Activated CD8-positive, alpha-beta memory T cell treated with anti-CD3 and anti-CD28 coated beads, Interleukin-2, amount 50 U/mL, for 24 hours (primary cell): ENCODE data around the gene MUC7.
"Not testable (repeated sequence)": the region's sequence is repeated elsewhere in the genome, so short reads cannot be mapped to it uniquely, and the experiment has no call there.

Experiments used
- DNase-seq: peaks from one replicate; pipeline ENCODE4 v3.0.0-alpha.2; 2020; ENCODE audit errors: extremely low read depth

MUC7 gene

DNA sequence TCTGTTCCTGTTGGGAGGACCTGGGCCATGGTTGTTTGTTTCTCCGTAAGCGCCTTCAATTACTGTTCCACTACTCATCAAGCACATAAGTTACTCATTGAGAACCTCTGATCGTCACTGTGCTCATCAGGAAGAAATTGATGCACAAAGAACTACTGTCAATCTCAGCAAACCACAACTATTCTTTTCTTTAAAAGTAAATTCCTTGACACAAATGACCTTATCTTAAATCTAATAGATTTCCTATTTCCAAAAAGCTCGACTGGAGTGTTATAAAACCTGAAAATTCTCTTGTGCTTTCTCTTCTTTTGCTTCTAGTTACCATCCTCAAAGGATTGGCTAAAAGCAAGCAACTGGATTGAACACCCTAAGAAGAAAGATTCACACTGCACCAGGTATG, at the start of gene MUC7:
Gene MUC7, plus strand, starts transcription at position 301 of the 400 bp plus-strand sequence. CDS start 1,825 bp downstream, outside the sequence.
- DNase-seq, result no peak

DNA sequence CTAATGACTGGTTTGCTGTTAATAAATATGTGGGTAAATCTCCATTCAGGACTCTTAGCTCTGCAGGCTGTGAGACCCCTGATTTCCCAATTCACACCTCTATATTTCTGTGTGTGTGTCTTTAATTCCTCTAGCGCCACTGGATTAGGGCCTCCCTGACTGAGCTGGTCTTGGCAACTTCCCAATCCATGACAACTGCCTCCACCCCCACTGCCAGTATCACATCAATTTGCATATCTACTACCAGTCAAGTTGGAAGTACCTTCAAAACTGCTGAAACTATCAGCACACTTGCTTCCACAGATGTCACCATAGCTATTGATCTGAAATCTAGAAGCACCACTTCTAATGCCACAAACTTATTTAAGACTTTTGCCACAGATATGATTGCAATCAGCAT, 46.7 kb upstream of the MUC7 start:
- DNase-seq, result no peak

DNA sequence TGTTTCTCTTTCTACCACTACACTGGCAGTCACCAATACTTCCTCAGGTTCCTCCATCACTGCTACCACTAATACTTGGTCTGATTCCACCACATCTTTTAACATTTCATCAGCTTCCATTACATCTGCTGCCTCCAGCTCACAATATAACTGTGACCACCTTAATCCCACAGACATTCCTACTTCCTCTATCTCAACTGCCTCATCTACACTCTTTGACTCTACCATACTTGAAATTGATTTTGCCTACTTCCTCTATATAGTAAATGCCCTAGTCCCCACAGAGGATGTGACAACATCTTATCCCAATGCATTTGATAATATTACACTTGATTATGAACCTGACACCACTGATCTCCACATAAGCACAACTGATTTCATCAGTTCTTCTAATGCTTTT, 45.2 kb upstream of the MUC7 start:
- DNase-seq, result no peak

DNA sequence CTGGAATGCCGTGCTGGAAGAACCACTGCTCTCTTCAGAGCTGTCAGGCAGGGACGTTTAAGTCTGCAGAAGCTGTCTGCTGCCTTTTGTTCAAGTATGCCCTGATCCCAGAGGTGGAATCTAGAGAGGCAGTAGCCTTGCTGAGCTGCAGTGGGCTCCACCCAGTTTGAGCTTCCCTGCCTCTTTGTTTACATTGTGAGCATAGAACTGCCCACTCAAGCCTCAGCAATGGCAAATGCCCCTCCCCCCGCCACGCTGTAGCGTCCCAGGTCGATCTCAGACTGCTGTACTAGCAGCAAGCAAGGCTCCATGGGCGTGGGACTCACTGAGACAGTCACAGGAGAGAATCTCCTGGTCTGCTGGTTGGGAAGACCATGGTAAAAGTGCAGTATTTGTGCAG, 34.8 kb upstream of the MUC7 start:
- no peak for DNase-seq

DNA sequence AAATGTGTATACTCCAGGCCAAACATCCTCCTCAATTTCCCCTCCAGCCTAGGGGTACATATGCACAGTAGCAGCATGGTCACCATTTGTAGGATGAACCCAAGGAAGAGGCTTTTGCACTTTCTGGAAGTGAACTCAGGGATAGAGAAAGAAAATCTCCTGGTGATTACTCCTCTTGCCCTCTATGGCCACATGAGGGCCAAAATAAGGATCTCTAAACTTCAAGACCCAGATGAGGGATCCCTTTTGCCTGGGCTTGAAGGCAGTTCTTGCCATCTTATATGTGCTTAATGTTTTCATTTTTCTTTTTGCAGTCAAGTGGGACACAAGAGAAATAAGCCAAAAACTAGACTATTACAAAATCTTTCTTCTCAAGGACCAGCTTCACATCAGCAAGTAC, 29.5 kb upstream of the MUC7 start:
- DNase-seq, result no peak

DNA sequence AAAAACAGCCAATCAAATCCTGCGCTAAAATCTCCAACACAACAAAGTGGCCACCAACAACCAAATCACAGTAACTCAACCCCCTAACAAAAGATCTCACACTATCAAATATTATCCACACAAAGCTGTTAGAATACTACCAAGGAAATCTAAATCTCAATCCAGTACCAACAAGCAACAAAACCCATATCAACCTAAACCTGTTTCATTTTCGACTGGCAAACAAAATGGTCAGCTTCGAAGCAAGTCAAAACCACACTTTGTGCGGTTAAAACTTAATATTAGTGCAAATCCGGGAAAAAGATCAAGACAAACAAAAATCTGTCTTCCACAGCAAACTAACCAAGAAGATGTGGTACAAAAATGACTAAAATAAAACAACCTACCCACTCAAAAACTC, 28.7 kb upstream of the MUC7 start:
- DNase-seq, result no peak

DNA sequence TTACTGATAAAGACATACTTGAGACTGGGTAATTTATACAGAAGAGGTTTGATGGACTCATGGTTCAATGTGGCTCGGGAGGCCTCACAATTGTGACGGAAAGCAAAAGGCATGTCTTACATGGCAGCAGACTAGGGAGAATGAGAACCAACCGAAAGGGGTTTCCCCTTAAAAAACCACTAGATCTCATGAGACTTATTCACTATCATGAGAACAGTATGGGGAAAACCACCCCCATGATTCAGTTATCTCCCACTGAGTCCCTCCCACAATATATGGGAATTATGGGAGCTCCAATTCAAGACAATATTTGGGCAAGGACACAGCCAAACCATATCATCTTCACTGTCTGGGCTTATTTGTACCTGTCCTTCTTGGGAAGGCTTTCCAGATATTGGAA, 22.8 kb upstream of the MUC7 start:
- DNase-seq, result no peak

DNA sequence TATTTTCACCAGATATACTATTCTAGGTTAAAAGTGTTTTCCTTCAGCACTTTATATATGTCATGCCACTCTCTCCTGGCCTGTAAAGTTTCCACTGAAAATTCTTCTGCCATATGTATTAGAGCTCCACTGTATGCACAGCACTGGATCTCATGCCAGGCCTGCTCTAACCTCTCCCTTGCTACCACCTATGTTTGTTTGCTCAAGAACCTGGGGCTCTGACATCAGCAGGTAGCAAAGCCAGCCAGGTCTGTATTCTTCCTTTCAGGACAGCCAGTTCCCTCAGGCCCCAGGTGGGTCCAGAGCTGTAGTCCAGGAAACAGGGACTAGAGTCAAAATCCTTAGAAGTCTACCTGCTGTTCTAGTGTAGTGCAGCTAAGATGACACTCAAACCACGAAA, 19.1 kb upstream of the MUC7 start:
- no peak for DNase-seq

DNA sequence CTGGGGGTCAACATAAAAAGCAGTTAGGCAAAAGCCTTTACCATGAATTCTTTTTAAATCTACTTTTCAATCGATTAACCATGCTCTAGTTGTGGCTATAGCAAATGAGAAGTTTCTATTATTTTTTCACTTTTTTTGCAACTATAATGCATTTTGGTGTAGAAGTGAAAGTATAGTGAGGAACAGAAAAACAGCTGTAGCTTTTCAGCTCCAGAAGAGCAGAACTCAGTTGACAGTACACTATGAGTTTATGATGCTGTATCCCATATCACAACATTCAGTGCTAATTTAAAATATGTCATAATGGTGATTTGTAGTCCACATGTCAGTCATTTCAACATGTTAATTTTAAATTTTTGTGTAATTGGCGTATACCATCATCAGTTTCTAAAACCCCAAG, 8.7 kb upstream of the MUC7 start:
- no peak for DNase-seq

DNA sequence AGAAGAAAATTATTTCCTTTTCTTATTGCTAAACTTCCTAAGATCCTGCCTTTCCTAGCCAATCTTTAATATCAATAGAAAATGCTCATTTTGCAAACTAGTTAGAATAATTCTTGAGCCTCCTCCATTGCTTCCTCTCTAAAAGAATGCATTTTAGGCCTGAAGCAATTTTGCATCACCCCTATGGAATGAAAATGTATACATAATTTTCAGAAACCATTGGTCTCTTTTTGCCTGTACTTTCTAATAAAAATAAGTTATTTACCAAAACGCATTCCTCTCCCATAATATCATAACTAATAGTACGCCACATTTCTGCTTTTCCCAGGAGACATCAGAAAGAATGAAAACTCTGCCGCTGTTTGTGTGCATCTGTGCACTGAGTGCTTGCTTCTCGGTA, 1.7 kb downstream of the MUC7 start:
- no peak for DNase-seq

DNA sequence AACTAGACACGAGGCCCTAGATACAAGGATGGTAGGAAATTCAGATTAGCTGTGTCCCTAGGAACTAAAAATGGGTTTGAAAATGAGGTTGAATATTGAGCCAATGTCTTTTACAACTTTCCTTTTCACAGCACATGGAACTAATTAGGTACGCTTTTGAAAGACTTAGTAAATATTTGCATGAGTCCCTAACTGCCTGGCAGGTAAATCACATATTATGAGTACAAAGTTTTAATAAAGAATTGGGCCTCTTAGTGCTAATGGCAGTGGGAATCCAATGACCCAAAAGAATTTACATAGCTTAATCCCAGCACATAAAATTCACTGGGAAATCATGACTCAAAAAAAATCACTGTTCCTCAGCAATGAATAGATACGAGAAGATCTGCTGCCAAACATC, 16.8 kb downstream of the MUC7 start:
- no peak for DNase-seq

DNA sequence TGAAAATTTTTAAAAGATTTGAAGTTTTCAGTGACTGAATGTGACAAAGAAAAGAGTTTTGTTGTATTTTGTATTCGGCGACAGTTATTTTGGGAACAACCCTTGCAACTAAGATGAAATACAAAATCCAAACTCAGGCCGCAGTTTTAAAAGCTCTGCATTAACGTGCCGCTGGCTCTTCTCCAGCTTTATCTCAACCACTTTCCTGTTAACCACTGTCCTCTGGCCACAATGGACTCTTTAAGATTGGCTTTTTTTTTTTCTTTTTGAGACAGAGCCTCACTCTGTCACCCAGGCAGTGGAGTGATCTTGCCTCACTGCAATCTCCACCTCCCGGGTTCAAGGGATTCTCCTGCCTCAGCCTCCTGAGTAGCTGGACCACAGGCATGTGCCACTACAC, 24.2 kb downstream of the MUC7 start:
- DNase-seq, result no peak

DNA sequence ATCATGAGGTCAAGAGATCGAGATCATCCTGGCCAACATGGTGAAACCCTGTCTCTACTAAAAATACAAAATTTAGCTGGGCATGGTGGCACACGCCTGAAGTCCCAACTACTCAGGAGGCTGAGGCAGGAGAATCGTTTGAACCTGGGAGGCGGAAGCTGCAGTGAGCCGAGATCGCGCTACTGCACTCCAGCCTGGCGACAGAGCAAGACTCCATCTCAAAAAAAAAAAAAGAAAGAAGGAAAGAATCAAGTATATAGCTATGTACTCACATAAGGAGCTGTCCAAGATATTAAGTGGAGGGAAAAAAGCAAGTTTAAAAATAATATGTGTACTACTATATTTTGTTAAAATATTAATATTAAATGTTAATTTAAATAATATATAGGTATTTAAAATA, 29.8 kb downstream of the MUC7 start:
- DNase-seq, result not testable (repeated sequence)

DNA sequence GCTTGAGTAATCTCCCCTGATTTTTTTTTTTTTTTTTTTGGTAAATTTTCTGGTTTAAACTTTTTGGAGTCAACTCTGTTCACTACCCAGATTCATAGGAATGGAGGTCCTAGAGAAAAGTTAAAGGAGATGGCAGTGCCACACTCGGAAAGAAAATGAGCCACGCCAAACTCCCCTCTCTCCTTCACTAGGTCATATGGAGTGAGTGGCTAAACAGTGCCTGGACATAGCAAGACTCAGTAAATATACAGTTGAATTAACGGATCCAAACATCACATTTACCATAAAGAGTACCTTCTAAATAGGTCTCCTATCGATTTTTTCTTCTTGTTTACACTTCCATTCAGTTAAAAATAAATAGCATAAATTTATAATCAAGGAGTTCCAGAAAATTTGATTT, 32.7 kb downstream of the MUC7 start:
- no peak for DNase-seq

DNA sequence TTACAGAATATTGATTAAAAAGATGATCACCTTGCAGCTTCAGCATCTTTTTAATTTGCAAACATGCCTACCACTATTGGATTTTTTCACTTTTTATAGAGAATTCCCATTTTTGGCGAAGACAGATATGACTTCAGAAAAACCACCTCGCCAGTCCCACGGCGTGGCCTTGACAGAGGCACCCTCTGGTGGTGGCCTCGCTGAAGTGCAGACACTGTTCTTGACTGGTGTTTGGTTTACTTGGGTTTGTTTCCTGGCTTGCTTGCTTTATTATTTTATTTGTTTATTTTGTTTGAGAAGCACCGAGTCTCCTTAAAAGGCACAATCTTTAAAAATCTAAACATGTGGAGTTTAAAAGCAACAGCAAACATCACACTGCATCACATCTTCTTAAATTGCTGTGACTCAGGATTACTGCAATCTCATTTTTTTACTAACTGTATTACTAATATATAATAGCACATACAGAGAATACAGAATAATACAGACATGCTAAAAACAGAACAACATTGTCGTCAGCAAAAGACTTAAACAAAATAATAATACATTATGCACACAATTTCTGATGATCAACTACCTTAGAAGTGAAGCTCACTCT, 33.3 kb downstream of the MUC7 start:
- no peak for DNase-seq

DNA sequence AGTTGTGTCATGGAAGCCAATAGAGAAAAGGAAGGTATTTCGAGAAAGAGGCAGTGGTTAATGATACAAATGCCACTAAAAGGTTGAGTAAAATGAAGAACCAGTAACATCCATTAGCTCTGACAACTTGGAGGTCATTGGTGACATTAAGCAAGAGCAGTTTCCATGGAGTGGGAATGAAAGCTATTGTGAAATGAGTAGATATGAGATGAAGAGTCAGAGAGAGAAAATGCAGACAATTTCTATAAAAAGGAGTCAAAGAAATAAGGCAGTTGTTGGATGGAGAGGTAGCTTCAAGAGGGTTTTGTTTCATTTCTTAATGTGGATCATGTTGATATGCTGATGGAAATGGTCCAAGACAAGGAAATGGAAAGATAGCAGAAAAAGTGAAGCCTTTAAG, 36.8 kb downstream of the MUC7 start:
- no peak for DNase-seq

DNA sequence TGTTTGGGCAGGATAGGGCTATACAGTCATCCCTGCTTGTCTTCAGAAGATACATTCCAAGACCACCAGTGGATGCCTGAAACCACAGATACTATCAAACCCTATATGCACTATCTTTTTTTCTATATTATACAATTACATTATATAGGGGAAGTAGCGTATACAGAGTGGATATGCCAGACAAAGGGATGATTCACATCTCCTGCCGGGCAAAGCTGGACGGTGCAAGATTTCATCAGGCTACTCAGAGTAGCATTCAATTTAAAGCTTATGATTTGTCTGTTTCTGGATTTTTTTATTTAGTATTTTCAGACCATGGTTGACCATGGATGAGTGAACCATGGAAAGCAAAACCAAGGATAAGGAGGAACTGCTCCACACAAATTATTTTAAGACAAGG, 39.4 kb downstream of the MUC7 start:
- DNase-seq, result no peak

DNA sequence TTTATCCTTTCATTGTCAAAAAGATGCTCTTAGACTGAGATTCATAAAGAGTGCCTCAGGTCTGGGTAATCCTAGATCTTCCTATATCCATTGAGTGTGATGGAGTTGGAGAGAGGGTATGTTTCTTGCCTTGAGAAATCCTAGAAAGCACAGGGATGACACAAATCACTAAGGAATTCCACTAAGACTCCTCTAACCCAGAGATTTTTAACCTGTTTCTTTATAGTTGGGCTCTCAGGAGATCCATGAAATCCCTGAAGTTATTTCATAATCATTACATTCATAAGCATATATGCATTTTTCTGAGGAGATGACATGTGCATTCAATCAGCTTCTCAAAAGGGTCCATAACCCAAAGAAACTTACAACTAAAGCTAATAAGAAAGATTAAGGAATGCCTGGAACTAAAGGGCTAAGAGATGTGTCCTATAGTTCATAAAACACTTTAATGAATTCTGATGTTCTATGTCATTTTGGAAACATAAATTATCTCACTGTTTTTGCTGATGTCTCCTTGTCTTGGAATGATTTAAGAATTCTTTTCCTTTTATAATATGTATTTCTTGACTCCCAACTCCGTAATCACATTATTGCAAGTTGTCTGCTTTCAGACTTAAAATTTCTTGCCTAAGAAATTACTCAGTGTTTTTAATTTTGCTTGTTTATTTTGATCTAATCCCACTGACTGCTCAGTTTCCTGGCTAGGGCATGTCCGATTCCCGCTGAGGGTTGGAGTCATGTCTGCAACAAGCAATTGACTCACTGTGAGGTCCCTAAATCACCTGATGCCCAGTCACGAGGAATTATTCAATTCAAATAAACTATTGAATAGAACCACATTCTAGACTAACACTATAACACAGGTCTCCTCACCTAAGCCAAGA, 43.6 kb downstream of the MUC7 start:
- DNase-seq, result no peak

DNA sequence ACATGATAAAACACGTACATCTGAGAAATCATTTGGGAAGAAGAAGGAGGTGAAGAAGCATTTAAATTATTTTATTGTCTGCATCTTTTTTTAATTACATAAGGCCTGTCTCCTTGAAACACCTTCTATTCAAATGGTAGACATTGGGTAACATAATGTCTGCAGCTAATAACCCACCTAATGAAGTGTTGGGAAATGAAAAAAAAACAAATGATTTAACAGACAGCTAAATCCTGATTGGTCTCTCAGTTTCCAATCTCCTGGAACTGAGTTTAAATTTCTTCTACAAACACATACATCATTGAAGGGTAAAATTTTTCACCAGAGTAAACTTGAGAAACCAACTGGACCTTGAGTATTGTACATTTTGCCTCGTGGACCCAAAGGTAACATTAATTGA, 46.3 kb downstream of the MUC7 start, which contains the start of gene AMTN:
Gene AMTN, plus strand, starts transcription at position 301 of the 400 bp plus-strand sequence. CDS start 209 bp downstream, outside the sequence.
- DNase-seq, result no peak

DNA sequence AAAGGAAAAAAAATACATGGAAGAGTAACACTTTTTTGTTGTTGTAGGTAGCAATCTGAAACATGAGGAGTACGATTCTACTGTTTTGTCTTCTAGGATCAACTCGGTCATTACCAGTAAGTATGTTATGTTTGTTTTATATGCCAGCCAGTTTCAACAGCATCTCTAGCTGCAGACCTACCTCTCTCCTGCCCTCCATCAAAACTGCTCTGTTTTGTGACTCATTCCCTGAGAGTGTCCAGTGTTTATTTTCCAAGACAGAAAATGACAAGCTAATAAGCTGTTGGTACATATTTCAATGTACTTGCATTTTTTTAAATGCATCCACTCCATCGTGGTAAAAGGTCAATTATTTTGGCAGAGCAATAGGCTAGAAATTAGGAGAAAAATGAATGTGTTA, 46.7 kb downstream of the MUC7 start:
- no peak for DNase-seq

DNA sequence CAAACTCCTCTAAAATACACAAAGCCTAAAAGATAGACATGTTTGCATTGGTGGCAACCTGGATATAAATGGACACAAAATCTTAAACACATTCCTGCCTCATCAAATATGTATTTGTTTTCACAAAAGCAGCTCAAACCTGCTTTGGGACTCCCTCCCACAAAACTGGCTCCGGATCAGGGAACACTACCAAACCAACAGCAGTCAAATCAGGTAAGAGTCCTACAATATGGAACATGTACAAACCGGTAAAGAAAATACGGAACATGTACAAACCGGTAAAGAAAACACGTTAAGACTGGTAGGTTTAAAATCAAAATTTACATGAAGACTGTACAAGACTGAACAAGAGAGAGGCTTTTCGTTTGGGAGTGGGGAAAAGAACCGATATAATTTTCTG, 50.6 kb downstream of the MUC7 start:
- no peak for DNase-seq

DNA sequence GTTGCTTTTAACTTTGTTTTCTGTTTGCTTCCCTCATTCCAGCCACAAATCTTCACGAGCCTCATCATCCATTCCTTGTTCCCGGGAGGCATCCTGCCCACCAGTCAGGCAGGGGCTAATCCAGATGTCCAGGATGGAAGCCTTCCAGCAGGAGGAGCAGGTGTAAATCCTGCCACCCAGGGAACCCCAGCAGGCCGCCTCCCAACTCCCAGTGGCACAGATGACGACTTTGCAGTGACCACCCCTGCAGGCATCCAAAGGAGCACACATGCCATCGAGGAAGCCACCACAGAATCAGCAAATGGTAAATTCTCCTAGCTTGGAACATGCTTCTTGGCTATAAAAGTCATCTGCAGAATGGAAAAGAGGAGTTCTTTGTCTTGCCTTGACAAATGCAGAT, 59.0 kb downstream of the MUC7 start:
- no peak for DNase-seq

DNA sequence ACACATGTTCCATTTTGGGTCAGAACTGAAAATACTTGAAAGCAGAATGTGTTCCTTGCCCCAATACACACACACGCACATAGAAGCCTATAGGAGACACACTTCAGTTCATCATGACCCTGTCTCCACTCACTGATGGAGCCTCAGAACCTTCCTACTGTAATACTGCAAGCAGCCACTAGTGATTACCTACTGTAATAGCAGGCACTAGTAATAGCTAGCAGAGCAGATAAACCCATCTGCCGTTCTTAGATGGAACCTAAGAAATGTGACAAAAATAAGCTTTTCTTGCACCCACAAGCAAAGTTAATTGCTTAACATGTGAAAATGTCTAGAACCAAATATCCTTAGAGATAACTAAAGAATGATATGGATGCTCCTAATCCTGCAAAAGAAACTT, 60.0 kb downstream of the MUC7 start:
- no peak for DNase-seq
